ENCODE results near the gene CFAP61.
A peak's percentile ranks its signal among the peaks of the same experiment; 100 is the strongest.

The CFAP61 gene

GRCh38 chr20:20022498-20022897, 29.8 kb upstream of the CFAP61 start:
- peaks cover 8% of the 10 kb centered on the region for H3K36me3 Mint-ChIP-seq
- no peaks in the 10 kb centered on the region for H3K9me3 Mint-ChIP-seq
- no peak overlapping the region for H3K4me3 Mint-ChIP-seq
- no peak overlapping the region for H3K27ac Mint-ChIP-seq
- H3K4me1 Mint-ChIP-seq, result peaks cover 55% of the 10 kb centered on the region
- H3K27me3 Mint-ChIP-seq, result no peaks in the 10 kb centered on the region

GRCh38 chr20:20023395-20023794, 28.9 kb upstream of the CFAP61 start:
- H3K4me1 Mint-ChIP-seq, result peaks cover 49% of the 10 kb centered on the region
- H3K36me3 Mint-ChIP-seq, result peaks cover 5% of the 10 kb centered on the region
- no peak overlapping the region for H3K4me3 Mint-ChIP-seq
- H3K27ac Mint-ChIP-seq, result no peak overlapping the region
- H3K9me3 Mint-ChIP-seq, result no peaks in the 10 kb centered on the region
- H3K27me3 Mint-ChIP-seq, result no peaks in the 10 kb centered on the region

GRCh38 chr20:20024942-20025341, 27.4 kb upstream of the CFAP61 start:
- Mint-ChIP-seq H3K4me1 (peaks cover 36% of the 10 kb centered on the region), H3K36me3 (peaks cover 7% of the 10 kb centered on the region), H3K27ac (no peak overlapping the region), H3K9me3 (no peaks in the 10 kb centered on the region), H3K4me3 (no peak overlapping the region), H3K27me3 (no peaks in the 10 kb centered on the region)

GRCh38 chr20:20027284-20027683, 25.0 kb upstream of the CFAP61 start:
- no peak overlapping the region for H3K27ac Mint-ChIP-seq
- peaks cover 9% of the 10 kb centered on the region for H3K36me3 Mint-ChIP-seq
- peaks cover 13% of the 10 kb centered on the region for H3K4me1 Mint-ChIP-seq
- H3K4me3 Mint-ChIP-seq, result no peak overlapping the region
- no peaks in the 10 kb centered on the region for H3K9me3 Mint-ChIP-seq
- H3K27me3 Mint-ChIP-seq, result no peaks in the 10 kb centered on the region

- no peaks in the 10 kb centered on the region for H3K27me3 Mint-ChIP-seq
- no peaks in the 10 kb centered on the region for H3K9me3 Mint-ChIP-seq
- no peak overlapping the region for H3K27ac Mint-ChIP-seq
- H3K4me3 Mint-ChIP-seq, result no peak overlapping the region
- H3K4me1 Mint-ChIP-seq, result no peaks in the 10 kb centered on the region
- H3K36me3 Mint-ChIP-seq, result peaks cover 9% of the 10 kb centered on the region
Observed at GRCh38 chr20:20031790-20032189, 20.5 kb upstream of the CFAP61 start.

- Mint-ChIP-seq H3K36me3 (peaks cover 11% of the 10 kb centered on the region), H3K27ac (no peak overlapping the region), H3K27me3 (no peaks in the 10 kb centered on the region), H3K4me3 (no peak overlapping the region), H3K9me3 (no peaks in the 10 kb centered on the region), H3K4me1 (no peaks in the 10 kb centered on the region)
Observed at GRCh38 chr20:20034486-20034885, 17.8 kb upstream of the CFAP61 start.

GRCh38 chr20:20036756-20037155, 15.6 kb upstream of the CFAP61 start:
- H3K27me3 Mint-ChIP-seq, result no peaks in the 10 kb centered on the region
- peaks cover 13% of the 10 kb centered on the region for H3K36me3 Mint-ChIP-seq
- no peaks in the 10 kb centered on the region for H3K9me3 Mint-ChIP-seq
- no peak overlapping the region for H3K4me3 Mint-ChIP-seq
- H3K27ac Mint-ChIP-seq, result peak overlapping the region; percentile 36
- H3K4me1 Mint-ChIP-seq, result no peaks in the 10 kb centered on the region

- no peaks in the 10 kb centered on the region for H3K9me3 Mint-ChIP-seq
- H3K4me1 Mint-ChIP-seq, result no peaks in the 10 kb centered on the region
- no peak overlapping the region for H3K4me3 Mint-ChIP-seq
- no peak overlapping the region for H3K27ac Mint-ChIP-seq
- peaks cover 13% of the 10 kb centered on the region for H3K36me3 Mint-ChIP-seq
- no peaks in the 10 kb centered on the region for H3K27me3 Mint-ChIP-seq
Observed at GRCh38 chr20:20037960-20038359, 14.4 kb upstream of the CFAP61 start.

GRCh38 chr20:20038586-20038985, 13.7 kb upstream of the CFAP61 start:
- H3K4me1 Mint-ChIP-seq, result no peaks in the 10 kb centered on the region
- no peak overlapping the region for H3K27ac Mint-ChIP-seq
- H3K36me3 Mint-ChIP-seq, result peaks cover 13% of the 10 kb centered on the region
- no peaks in the 10 kb centered on the region for H3K27me3 Mint-ChIP-seq
- H3K4me3 Mint-ChIP-seq, result no peak overlapping the region
- no peaks in the 10 kb centered on the region for H3K9me3 Mint-ChIP-seq

GRCh38 chr20:20039752-20040387, 12.5 kb upstream of the CFAP61 start:
- H3K27ac Mint-ChIP-seq, result no peak overlapping the region
- H3K4me1 Mint-ChIP-seq, result no peaks in the 10 kb centered on the region
- H3K4me3 Mint-ChIP-seq, result no peak overlapping the region
- H3K9me3 Mint-ChIP-seq, result no peaks in the 10 kb centered on the region
- no peaks in the 10 kb centered on the region for H3K27me3 Mint-ChIP-seq
- H3K36me3 Mint-ChIP-seq, result peaks cover 13% of the 10 kb centered on the region

- Mint-ChIP-seq H3K27ac (peak overlapping the region; percentile 99), H3K4me1 (peaks cover 21% of the 10 kb centered on the region), H3K4me3 (peak overlapping the region; percentile 99), H3K27me3 (peaks cover 1% of the 10 kb centered on the region), H3K9me3 (no peaks in the 10 kb centered on the region), H3K36me3 (peaks cover 9% of the 10 kb centered on the region)
Observed at GRCh38 chr20:20051767-20052073, 612 bp upstream of the CFAP61 start.

GRCh38 chr20:20060234-20060998, 8.1 kb downstream of the CFAP61 start:
- Mint-ChIP-seq H3K27ac (no peak overlapping the region), H3K4me1 (no peaks in the 10 kb centered on the region), H3K27me3 (peaks cover 12% of the 10 kb centered on the region), H3K36me3 (no peaks in the 10 kb centered on the region), H3K4me3 (no peak overlapping the region), H3K9me3 (no peaks in the 10 kb centered on the region)

- no peaks in the 10 kb centered on the region for H3K4me1 Mint-ChIP-seq
- H3K9me3 Mint-ChIP-seq, result no peaks in the 10 kb centered on the region
- peaks cover 16% of the 10 kb centered on the region for H3K27me3 Mint-ChIP-seq
Observed at GRCh38 chr20:20063941-20064702, 11.8 kb downstream of the CFAP61 start.

GRCh38 chr20:20065361-20065760, 13.0 kb downstream of the CFAP61 start:
- no peaks in the 10 kb centered on the region for H3K4me1 Mint-ChIP-seq
- no peaks in the 10 kb centered on the region for H3K9me3 Mint-ChIP-seq
- H3K27ac Mint-ChIP-seq, result no peak overlapping the region
- no peak overlapping the region for H3K4me3 Mint-ChIP-seq
- H3K36me3 Mint-ChIP-seq, result no peaks in the 10 kb centered on the region
- peaks cover 16% of the 10 kb centered on the region for H3K27me3 Mint-ChIP-seq

More at GRCh38 chr20:20063941-20064702, 11.8 kb downstream of the CFAP61 start:
- Mint-ChIP-seq H3K4me3 (no peak overlapping the region), H3K36me3 (no peaks in the 10 kb centered on the region), H3K27ac (no peak overlapping the region)

GRCh38 chr20:20070871-20071726, 18.8 kb downstream of the CFAP61 start:
- Mint-ChIP-seq H3K4me1 (no peaks in the 10 kb centered on the region), H3K4me3 (no peak overlapping the region), H3K27ac (no peak overlapping the region), H3K27me3 (peaks cover 6% of the 10 kb centered on the region), H3K9me3 (no peaks in the 10 kb centered on the region), H3K36me3 (no peaks in the 10 kb centered on the region)

All from activated naive CD4-positive, alpha-beta T cell treated with anti-CD3 and anti-CD28 coated beads, Interleukin-2, amount 50 U/mL, for 24 hours (primary cell).